Measurements from ENCODE around the gene BUD23. TPM values are rescaled to one million over a fixed set of nuclear protein-coding genes. Genes with fewer than 3 reads are reported as not detected.

The BUD23 gene
- total RNA-seq, 4 donors from 2014 or later: 83.9 to 128 (median 114) TPM

DNA sequence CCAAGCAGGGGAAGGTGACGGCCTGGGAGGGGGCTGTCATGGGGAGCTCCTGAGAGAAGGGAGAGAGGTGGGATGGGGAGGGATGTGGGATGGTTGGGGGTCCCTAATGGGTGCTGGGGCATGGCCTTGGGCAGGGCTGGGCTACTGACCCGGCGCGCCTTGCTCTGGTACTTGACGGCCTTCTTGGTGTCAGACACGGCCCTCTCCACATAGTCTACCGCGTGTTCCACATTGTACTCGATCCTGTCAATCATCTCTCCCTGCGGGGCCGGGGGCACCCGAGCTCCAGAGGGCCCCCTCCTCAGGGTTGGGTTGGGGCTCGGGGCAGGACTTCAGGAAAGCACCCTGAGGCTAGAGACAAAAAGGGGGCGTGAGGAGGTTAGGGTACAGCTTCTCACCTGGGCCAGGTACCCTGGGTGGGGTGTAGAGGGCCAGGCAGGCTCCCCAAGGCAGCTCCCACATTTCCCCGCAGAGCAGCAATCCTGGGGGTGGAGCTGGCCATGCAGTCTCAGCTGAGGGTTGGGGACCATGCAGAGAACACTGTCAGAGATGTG is 17.3 kb downstream of the BUD23 start:
- H3K4me3 ChIP-seq: no peak overlapping the region
- peaks cover 0 to 42% of the 10 kb centered on the region in 2 donors for H3K36me3 ChIP-seq
- in situ Hi-C loops (cut with MboI; ENCODE audit: low sequenced_read_pairs in 4 of 4) (no loop called here), intact Hi-C loops (cut with DNase I; ENCODE audit: low total_unique reads) (no loop called here)
- ATAC-seq (no peak), DNase-seq (no peak)
- H3K27me3 ChIP-seq: no peaks in the 10 kb centered on the region
- H3K4me1 ChIP-seq: no peaks in the 10 kb centered on the region
- H3K27ac ChIP-seq: no peak overlapping the region
- H3K9me3 ChIP-seq: no peaks in the 10 kb centered on the region
- TF ChIP-seq POLR2A (IDR thresholded peaks at IDR 0.05): no peak
- TF ChIP-seq, protein P1, sequence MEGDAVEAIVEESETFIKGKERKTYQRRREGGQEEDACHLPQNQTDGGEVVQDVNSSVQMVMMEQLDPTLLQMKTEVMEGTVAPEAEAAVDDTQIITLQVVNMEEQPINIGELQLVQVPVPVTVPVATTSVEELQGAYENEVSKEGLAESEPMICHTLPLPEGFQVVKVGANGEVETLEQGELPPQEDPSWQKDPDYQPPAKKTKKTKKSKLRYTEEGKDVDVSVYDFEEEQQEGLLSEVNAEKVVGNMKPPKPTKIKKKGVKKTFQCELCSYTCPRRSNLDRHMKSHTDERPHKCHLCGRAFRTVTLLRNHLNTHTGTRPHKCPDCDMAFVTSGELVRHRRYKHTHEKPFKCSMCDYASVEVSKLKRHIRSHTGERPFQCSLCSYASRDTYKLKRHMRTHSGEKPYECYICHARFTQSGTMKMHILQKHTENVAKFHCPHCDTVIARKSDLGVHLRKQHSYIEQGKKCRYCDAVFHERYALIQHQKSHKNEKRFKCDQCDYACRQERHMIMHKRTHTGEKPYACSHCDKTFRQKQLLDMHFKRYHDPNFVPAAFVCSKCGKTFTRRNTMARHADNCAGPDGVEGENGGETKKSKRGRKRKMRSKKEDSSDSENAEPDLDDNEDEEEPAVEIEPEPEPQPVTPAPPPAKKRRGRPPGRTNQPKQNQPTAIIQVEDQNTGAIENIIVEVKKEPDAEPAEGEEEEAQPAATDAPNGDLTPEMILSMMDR (IDR thresholded peaks at IDR 0.05 in 4 of 5, conservative IDR thresholded peaks at IDR 0.05 in 1 of 5): no peak

DNA sequence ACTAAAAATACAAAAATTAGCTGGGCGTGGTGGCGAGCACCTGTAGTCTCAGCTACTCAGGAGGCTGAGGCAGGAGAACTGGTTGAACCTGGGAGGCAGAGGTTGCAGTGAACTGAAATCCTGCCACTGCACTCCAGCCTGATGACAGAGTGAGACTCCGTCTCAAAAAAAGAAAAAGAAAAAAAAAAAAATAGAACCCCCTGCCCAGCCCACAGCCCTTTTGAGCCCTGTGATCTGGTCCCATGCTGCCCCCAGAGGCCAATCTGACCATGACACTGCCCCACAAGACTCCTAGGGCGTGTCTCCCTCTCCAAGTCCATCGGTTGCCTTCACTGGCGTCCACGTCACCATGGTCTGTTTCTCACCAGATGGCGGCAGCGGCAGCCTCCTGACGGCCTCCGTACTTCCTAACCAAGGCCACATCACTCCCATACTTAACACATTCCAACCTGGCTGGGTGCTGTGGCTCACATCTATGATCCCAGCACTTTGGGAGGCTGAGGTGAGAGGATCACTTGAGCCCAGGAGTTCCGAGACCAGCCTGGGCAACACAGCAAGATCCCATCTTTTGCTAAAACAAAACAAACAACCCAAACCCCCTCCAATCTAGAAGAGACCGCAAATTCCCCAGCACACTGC is 18.1 kb downstream of the BUD23 start:
- no peaks in the 10 kb centered on the region for H3K9me3 ChIP-seq
- ATAC-seq (peak in 1 of 2 donors; percentile 55), DNase-seq (no peak)
- intact Hi-C loops (cut with DNase I; ENCODE audit: low total_unique reads) (no loop called here), in situ Hi-C loops (cut with MboI; ENCODE audit: low sequenced_read_pairs in 4 of 4) (no loop called here)
- peaks cover 0 to 34% of the 10 kb centered on the region in 2 donors for H3K36me3 ChIP-seq
- no peak overlapping the region for H3K27ac ChIP-seq
- no peaks in the 10 kb centered on the region for H3K27me3 ChIP-seq
- H3K4me1 ChIP-seq: no peaks in the 10 kb centered on the region
- H3K4me3 ChIP-seq: no peak overlapping the region
- TF ChIP-seq, protein P1 (IDR thresholded peaks at IDR 0.05 in 4 of 5, conservative IDR thresholded peaks at IDR 0.05 in 1 of 5): peak in 3 of 5 experiments; percentile 26 to 51 (median 30)
- no peak for TF ChIP-seq POLR2A (IDR thresholded peaks at IDR 0.05)

DNA sequence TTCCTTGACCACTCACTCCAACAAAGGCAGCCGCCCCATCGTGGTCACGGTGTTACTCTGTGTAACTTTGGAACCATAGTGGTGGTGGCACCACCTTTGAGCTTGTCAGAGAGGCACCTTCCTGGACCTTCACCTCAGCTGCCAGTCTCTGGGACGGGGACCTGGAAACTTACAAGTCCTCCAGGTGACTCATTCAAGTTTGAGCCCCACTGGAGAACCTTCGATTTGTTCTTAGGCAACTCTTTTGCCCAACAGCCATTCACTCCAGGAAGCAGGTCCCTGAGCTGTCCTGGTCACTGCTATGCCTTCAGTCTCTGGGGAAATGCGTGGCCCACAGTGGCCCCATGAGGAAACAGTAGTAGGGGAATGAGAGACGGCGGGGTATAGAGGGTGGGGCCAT is 18.8 kb downstream of the BUD23 start:
- no peaks in the 10 kb centered on the region for H3K27me3 ChIP-seq
- intact Hi-C loops (cut with DNase I; ENCODE audit: low total_unique reads) (no loop called here), in situ Hi-C loops (cut with MboI; ENCODE audit: low sequenced_read_pairs in 4 of 4) (no loop called here)
- no peak overlapping the region for H3K27ac ChIP-seq
- no peak overlapping the region for H3K4me3 ChIP-seq
- peaks cover 0 to 27% of the 10 kb centered on the region in 2 donors for H3K36me3 ChIP-seq
- no peaks in the 10 kb centered on the region for H3K9me3 ChIP-seq
- no peaks in the 10 kb centered on the region for H3K4me1 ChIP-seq
- no peak for ATAC-seq
- TF ChIP-seq, protein P1 (IDR thresholded peaks at IDR 0.05 in 4 of 5, conservative IDR thresholded peaks at IDR 0.05 in 1 of 5): no peak
- TF ChIP-seq POLR2A (IDR thresholded peaks at IDR 0.05): no peak
- no peak for DNase-seq

DNA sequence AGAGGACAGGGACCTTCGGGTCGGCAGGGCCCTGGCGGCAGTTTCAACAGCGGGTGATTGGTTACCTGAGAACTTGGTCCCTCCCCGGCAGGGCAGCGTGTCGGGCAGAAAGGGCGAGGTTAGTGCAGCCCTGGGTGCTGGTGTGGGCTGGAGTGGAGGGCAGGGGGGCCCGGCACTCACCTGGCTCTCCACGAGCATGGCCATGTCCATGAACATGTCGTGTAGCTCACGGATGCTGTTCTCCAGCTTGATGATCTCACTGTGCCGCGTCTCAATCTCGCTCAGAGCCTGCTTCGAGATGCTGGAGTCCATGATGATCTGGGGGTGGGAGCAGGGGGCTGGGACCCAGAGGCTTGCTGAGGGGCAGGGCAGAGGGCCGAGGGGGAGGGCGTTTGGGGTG is 19.3 kb downstream of the BUD23 start:
- no peak for TF ChIP-seq POLR2A (IDR thresholded peaks at IDR 0.05)
- TF ChIP-seq, protein P1 (IDR thresholded peaks at IDR 0.05 in 4 of 5, conservative IDR thresholded peaks at IDR 0.05 in 1 of 5): no peak
- in situ Hi-C loops (cut with MboI; ENCODE audit: low sequenced_read_pairs in 4 of 4): no loop called here
- Histone ChIP-seq H3K27ac (no peak overlapping the region), H3K9me3 (no peaks in the 10 kb centered on the region), H3K4me1 (no peaks in the 10 kb centered on the region), H3K4me3 (no peak overlapping the region), H3K36me3 (peaks cover 0 to 22% of the 10 kb centered on the region in 2 donors), H3K27me3 (no peaks in the 10 kb centered on the region)
- intact Hi-C loops (cut with DNase I; ENCODE audit: low total_unique reads): no loop called here
- DNase-seq: no peak
- no peak for ATAC-seq
